Smooth muscle cell (in vitro differentiated cells): ENCODE data around the gene CEBPB. TPM values are rescaled to one million over a fixed set of nuclear protein-coding genes. Genes with fewer than 3 reads are reported as not detected.

Experiments used
- DNase-seq: peaks from one replicate; lab custom pipeline; 2025; ENCODE audit not compliant: unreplicated experiment; lab: John Stamatoyannopoulos, UW
- H2AFZ ChIP-seq: fragments of 200-600 bp; sonication (generic); 2 replicates; pipeline ENCODE4 v1.6.0; 2016; ENCODE audit warnings: antibody characterized with exemption, low read depth, mild to moderate bottlenecking
- H3F3A ChIP-seq: fragments of 200-600 bp; sonication (generic); 2 replicates; pipeline ENCODE4 v1.6.0; 2017; ENCODE audit warnings: antibody characterized with exemption, low read depth
- H3K27ac ChIP-seq: fragments of 200-600 bp; sonication (generic); 2 replicates; pipeline ENCODE4 v1.5.1; 2016; ENCODE audit warnings: low read depth, mild to moderate bottlenecking
- H3K27me3 ChIP-seq: fragments of 200-600 bp; sonication (generic); 2 replicates; pipeline ENCODE4 v1.6.1; 2016; ENCODE audit warnings: low read depth, mild to moderate bottlenecking
- H3K36me3 ChIP-seq: fragments of 200-600 bp; sonication (generic); 2 replicates; pipeline ENCODE4 v1.5.1; 2016; ENCODE audit warnings: low read depth
- H3K4me1 ChIP-seq: fragments of 200-600 bp; sonication (generic); 2 replicates; pipeline ENCODE4 v1.5.1; 2016; ENCODE audit warnings: low read depth
- H3K4me2 ChIP-seq: fragments of 200-600 bp; sonication (generic); 2 replicates; pipeline ENCODE4 v1.6.0; 2016; ENCODE audit warnings: mild to moderate bottlenecking
- H3K4me3 ChIP-seq: fragments of 200-600 bp; sonication (generic); 2 replicates; pipeline ENCODE4 v1.5.1; 2016; ENCODE audit warnings: mild to moderate bottlenecking
- H3K79me2 ChIP-seq: fragments of 200-600 bp; sonication (generic); 2 replicates; pipeline ENCODE4 v1.6.0; 2016; ENCODE audit warnings: low read depth, mild to moderate bottlenecking
- H3K9ac ChIP-seq: fragments of 200-600 bp; sonication (generic); 2 replicates; pipeline ENCODE4 v1.6.0; 2016; ENCODE audit warnings: low read depth
- H3K9me3 ChIP-seq: fragments of 200-600 bp; sonication (generic); replicated peaks from 2 replicates; pipeline ENCODE4 v1.5.1; 2016; ENCODE audit warnings: low read depth
- H4K20me1 ChIP-seq: fragments of 200-600 bp; sonication (generic); 2 replicates; pipeline ENCODE4 v1.6.0; 2016; ENCODE audit warnings: low read depth
- WGBS: methylation state at CpG from one replicate; pipeline ENCODE4 v1.1.7; 2016; ENCODE audit warnings: low lambda C conversion rate; 5-methylcytosine and 5-hydroxymethylcytosine counted together
- polyA plus RNA-seq: library from polyadenylated mRNA; unstranded; fragments of >200 nt; fragmentation: Nextera tagmentation; extraction: Ambion mirVana; gene quantifications from 2 replicates; pipeline ENCODE4 v1.2.1, GENCODE V29; 2016
- total RNA-seq: library from RNA; depleted of rRNA; stranded (reverse); fragments of >200 nt; gene quantifications from 2 replicates; pipeline ENCODE4 v1.2.3, GENCODE V29; 2014
- TF ChIP-seq, protein P1 (sequence below): fragments of 200-600 bp; sonication (generic); IDR thresholded peaks from 2 replicates; pipeline ENCODE4 v1.5.1; 2017; ENCODE audit warnings: borderline replicate concordance, mild to moderate bottlenecking, antibody characterized with exemption; ENCODE audit not compliant: insufficient read depth, poor library complexity, severe bottlenecking

CEBPB gene
- total and polyA plus RNA-seq, 2 experiments from 2014 or later = 38.0 to 117 TPM

GRCh38 chr20:50214226-50215024, 23.8 kb downstream of the CEBPB start:
- H3K27me3 ChIP-seq = no peaks in the 10 kb centered on the region
- no peak overlapping the region for H3K4me3 ChIP-seq
- no peak for DNase-seq
- H3F3A ChIP-seq = no peaks in the 10 kb centered on the region
- H3K9ac ChIP-seq = no peak overlapping the region
- H3K27ac ChIP-seq = no peak overlapping the region
- no peaks in the 10 kb centered on the region for H3K36me3 ChIP-seq
- no peak overlapping the region for H2AFZ ChIP-seq
- H4K20me1 ChIP-seq = no peaks in the 10 kb centered on the region
- H3K79me2 ChIP-seq = no peaks in the 10 kb centered on the region
- 96% methylated on average over 9 of the region's 9 CpGs for WGBS
- TF ChIP-seq, protein P1, sequence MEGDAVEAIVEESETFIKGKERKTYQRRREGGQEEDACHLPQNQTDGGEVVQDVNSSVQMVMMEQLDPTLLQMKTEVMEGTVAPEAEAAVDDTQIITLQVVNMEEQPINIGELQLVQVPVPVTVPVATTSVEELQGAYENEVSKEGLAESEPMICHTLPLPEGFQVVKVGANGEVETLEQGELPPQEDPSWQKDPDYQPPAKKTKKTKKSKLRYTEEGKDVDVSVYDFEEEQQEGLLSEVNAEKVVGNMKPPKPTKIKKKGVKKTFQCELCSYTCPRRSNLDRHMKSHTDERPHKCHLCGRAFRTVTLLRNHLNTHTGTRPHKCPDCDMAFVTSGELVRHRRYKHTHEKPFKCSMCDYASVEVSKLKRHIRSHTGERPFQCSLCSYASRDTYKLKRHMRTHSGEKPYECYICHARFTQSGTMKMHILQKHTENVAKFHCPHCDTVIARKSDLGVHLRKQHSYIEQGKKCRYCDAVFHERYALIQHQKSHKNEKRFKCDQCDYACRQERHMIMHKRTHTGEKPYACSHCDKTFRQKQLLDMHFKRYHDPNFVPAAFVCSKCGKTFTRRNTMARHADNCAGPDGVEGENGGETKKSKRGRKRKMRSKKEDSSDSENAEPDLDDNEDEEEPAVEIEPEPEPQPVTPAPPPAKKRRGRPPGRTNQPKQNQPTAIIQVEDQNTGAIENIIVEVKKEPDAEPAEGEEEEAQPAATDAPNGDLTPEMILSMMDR = no peak
- peaks cover 5% of the 10 kb centered on the region for H3K4me1 ChIP-seq
- H3K9me3 ChIP-seq = no peaks in the 10 kb centered on the region
- no peak overlapping the region for H3K4me2 ChIP-seq

DNA sequence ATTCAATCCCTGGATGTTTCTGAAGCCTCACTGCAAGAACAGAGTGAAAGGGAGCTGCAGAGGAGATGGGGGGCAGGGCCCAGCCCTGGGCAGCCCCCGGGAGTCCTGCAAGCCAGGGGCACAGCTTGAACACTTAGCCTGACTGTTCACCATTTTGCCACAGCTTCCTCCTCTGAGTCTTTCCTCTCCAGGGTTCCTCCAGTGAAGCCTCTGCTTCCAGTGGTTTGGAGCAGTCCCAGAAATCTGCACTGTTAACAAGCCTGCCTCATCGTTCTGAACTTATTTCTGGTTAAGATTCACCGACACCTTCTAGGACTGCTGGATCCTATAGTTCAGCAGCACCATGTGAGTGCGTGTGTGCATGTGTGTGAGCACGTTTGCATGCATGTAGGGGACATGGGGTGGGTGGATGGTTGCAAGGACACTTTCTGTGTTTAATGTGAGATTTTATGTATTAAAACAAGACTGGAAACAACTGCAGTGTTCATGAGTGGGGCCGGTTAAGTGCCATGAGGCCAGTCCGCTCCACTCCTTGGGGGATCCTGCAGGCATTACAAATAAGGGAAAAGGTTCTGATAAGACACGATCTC, 24.6 kb downstream of the CEBPB start:
- WGBS = 71% methylated on average over 8 of the region's 8 CpGs
- H3K36me3 ChIP-seq = no peaks in the 10 kb centered on the region
- no peak overlapping the region for H3K9ac ChIP-seq
- no peak overlapping the region for H2AFZ ChIP-seq
- no peaks in the 10 kb centered on the region for H4K20me1 ChIP-seq
- H3K79me2 ChIP-seq = no peaks in the 10 kb centered on the region
- no peak overlapping the region for H3K4me2 ChIP-seq
- H3K4me1 ChIP-seq = peaks cover 5% of the 10 kb centered on the region
- H3F3A ChIP-seq = no peaks in the 10 kb centered on the region
- H3K27ac ChIP-seq = no peak overlapping the region
- H3K9me3 ChIP-seq = no peaks in the 10 kb centered on the region
- H3K27me3 ChIP-seq = no peaks in the 10 kb centered on the region
- no peak for DNase-seq
- no peak overlapping the region for H3K4me3 ChIP-seq
- TF ChIP-seq, protein P1 = no peak

- H2AFZ ChIP-seq = no peak overlapping the region
- no peaks in the 10 kb centered on the region for H3K27me3 ChIP-seq
- H3K4me1 ChIP-seq = peaks cover 5% of the 10 kb centered on the region
- WGBS = 64% methylated on average over 9 of the region's 9 CpGs
- H4K20me1 ChIP-seq = no peaks in the 10 kb centered on the region
- H3F3A ChIP-seq = no peaks in the 10 kb centered on the region
- H3K79me2 ChIP-seq = no peaks in the 10 kb centered on the region
- H3K9ac ChIP-seq = no peak overlapping the region
- H3K36me3 ChIP-seq = no peaks in the 10 kb centered on the region
- no peak overlapping the region for H3K4me2 ChIP-seq
- TF ChIP-seq, protein P1 = no peak
- no peak overlapping the region for H3K4me3 ChIP-seq
- no peak overlapping the region for H3K27ac ChIP-seq
- no peaks in the 10 kb centered on the region for H3K9me3 ChIP-seq
- DNase-seq = no peak
These were observed 25.3 kb downstream of the CEBPB start for GRCh38 chr20:50215926-50216325.
